Retinal pigment epithelial cell (primary cell): ENCODE data around the gene SYT15.
A peak's percentile ranks its signal among the peaks of the same experiment; 100 is the strongest.

Source experiments
- DNase-seq: peaks from one replicate; pipeline ENCODE4 v3.0.0-alpha.2; 2010; ENCODE audit warnings: low read depth
- H3K4me3 ChIP-seq: 2 replicates; pipeline ENCODE4 v1.5.1; 2011; ENCODE audit warnings: mild to moderate bottlenecking, low read length, control low read depth, moderate library complexity
- TF ChIP-seq, protein P1 (sequence below): conservative IDR thresholded peaks from 2 replicates; pipeline ENCODE4 v1.5.1; 2011; ENCODE audit warnings: low read depth, low read length, control low read depth, inconsistent platforms

Gene SYT15

DNA sequence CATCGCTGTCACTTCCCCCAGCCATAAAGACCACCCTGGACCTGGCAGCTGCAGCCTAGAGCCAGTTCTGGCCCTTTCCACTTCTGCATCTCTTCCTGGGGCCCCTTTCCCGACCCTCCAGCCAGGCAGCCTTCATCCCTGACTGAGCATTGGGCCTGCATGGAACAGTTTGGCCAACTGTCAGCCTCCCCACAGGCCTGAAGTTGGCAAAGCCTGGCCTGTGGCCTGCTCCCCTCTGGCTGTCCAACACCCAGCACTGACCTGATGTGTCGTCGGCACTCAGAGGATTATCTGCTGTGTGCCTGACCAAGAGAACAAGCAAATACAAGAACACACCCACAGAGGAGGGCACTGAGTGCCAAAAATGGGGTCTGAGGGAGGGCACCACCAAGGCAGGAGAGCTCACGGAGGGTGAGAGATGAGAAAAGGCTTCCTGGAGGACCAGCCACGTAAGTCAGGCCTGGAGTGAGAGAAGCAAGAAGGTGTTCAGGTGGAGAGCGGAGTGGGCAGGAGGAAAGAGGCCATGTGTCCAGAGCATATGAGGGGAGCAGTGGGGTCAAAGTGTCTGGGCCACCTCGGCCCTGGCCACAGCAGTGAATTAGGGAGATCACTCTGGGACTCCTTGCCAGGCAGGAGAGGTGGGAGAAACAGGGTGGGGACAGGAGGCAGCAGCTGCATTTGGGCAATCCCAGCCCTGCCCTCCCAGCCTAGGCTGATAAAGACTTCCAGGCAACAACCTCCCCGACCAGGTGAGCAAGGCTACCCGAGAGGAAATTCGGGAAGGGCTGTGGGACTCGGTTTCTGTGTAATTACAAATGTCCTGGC lies 27.0 kb upstream of the SYT15 start:
- no peak overlapping the region for H3K4me3 ChIP-seq
- DNase-seq: no peak
- TF ChIP-seq, protein P1, sequence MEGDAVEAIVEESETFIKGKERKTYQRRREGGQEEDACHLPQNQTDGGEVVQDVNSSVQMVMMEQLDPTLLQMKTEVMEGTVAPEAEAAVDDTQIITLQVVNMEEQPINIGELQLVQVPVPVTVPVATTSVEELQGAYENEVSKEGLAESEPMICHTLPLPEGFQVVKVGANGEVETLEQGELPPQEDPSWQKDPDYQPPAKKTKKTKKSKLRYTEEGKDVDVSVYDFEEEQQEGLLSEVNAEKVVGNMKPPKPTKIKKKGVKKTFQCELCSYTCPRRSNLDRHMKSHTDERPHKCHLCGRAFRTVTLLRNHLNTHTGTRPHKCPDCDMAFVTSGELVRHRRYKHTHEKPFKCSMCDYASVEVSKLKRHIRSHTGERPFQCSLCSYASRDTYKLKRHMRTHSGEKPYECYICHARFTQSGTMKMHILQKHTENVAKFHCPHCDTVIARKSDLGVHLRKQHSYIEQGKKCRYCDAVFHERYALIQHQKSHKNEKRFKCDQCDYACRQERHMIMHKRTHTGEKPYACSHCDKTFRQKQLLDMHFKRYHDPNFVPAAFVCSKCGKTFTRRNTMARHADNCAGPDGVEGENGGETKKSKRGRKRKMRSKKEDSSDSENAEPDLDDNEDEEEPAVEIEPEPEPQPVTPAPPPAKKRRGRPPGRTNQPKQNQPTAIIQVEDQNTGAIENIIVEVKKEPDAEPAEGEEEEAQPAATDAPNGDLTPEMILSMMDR: no peak

DNA sequence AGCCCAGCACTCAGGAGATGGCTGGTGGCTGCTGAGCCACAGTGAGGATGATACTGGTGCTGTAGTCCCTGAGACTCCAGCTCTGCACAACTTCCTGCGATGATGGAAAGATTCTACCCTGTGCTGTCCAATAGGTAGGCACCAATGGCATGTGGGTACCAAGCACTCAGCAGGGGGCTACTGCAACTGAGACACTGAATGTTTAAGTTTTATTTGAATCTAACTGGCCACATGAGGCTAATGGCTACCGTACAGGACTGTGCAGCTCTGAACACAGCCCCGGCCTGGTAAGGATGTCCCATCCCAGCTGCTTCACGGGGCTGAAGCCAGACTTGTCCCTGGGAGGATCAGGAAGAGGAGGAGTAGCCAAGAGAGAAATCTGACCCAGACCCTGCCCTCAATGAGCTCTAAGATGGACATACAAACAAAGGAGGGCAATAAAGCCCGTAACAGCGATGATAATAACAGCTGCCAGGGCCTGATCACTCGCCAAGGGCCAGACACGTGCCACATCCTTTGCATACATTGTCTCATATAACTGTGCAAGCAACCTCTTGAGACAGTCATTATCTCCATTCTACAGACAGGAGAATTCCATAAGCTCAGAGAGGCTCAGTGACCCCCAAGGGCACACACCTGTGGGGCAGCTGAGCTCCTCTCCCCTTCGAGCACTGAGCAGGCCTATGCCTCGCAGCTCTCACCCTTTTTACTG lies 26.2 kb upstream of the SYT15 start:
- TF ChIP-seq, protein P1: no peak
- no peak overlapping the region for H3K4me3 ChIP-seq
- DNase-seq: no peak

DNA sequence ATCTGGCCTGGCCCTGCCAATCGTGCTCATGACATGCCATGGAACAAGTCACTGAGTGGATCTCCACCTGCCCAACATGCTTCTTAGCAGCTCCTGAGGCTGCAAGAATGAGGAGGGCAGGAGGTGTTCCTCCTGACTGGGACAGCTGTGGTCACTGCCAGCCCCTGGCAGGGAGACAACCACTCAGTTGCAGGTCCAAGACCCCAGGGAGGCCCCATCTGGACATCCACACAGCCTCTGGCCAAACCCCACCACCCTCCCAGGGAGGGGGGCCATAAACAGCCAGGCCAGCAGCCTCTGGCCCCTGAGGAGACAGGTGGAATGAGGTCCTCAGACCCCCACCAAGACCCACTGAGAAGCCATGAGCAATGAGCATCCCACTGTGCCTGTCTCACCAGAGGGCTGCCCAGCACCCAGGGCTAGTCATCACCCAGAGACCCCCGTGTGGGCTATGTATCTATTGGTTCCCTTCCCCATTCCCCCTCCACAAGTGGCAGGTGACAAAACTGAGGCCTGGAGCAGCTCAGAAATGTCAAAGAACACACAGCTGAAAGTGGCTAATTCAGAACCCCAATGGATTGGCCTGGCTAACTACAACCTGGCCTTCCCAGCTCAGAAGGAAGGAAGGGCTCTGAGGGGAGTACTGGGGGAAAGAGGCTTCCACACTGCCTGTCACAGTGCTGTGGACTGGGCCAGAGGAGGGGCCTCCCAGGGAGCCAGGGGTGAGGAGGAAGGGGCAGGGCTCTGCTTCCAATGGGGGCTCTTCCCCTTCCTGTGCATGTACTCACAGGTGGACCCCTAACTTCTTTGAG lies 25.5 kb upstream of the SYT15 start:
- TF ChIP-seq, protein P1: no peak
- no peak overlapping the region for H3K4me3 ChIP-seq
- DNase-seq: no peak

DNA sequence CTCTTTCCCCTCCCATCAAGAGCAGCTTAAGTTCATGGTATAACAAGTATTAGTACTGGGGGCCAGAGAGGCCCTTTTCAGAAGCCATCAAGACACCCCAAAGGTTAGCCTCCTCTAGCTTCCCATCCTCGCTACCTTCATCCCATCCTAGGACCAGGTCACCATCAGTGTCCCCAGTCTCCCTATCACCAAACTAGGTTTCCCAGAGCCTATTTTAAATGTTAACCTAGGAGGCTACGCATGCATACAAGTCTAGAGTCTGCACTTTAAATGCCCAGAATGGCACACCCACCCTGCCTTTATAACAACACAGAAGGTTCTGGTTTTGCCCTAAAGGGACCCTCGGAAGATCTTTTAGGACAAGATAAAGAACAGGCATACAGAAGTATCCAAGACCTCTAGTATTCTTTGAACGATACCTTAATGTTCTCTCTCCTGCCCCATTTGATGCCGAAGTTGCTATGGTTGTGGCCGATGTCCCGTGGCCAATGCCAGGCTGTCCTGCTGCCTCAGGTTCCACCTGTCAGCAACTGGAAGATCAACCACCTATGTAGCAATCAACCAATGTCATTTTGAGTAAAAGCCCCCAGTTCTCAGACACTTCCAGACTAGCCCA lies 24.7 kb upstream of the SYT15 start:
- H3K4me3 ChIP-seq: no peak overlapping the region
- TF ChIP-seq, protein P1: no peak
- no peak for DNase-seq

DNA sequence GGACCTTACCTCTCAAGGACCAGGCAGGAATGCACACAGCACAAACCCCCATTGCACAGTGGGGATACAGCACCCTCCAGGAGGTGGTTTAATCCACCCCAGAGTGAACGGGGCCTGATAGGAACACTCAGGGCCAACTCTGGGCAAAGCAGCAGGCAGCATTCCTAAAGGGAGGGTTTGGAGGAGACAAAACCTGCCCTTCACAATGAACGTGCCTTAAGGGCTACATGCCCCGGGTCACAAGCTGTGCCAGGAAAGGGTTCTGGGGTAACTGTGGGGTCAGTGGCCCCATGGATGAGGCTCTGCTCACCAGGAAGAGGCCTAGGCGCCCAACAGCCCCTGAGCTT lies 23.6 kb upstream of the SYT15 start:
- TF ChIP-seq, protein P1: no peak
- no peak overlapping the region for H3K4me3 ChIP-seq
- no peak for DNase-seq

DNA sequence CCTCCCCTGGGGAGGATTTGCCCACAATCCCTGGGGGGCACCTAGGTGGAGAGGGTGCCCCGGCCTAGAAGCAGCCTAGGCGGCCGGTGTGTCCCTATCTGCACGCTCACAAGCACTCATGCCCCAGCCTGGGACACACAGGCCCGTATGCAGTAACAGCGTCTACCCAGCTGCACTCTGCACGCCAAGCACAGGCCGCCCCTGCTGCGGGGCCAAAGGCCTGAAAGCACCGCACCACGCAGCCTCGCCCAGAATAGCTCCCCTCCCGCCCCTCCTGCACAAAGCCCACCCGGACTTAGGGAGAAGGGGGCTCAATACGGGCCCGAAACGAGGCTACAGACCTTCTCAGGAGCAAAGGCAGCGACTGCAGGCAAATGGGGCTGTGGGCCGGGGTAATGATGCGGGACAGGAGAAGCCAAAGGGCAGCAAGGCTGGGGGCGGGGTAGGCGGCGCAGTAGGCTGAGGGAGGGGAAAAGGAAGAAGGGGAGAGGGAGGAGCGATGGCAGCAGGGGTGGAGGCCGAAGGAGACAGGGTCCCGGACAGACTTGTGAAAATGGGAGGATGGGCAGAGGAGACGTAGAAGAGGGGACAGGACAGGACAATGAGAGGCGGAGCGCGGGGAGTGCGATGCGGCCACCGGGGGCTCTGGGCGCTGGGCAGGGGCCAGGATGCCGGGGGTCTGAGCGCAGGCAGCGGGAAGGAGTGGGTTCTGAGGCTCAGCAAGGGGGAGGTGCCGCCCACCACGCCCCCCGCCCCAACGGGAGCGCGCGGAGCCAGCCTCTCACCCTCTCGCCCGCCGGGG lies 23.0 kb upstream of the SYT15 start:
- TF ChIP-seq, protein P1: no peak
- DNase-seq: no peak
- H3K4me3 ChIP-seq: peak overlapping the region; percentile 39
